ENCODE results near the gene CYRIA.

CYRIA gene

GRCh38 chr2:16625759-16626158 is 39.9 kb downstream of the CYRIA start:
- TF ChIP-seq SPI1 (IDR thresholded peaks at IDR 0.05; ENCODE audit: low read depth, low read length) (no peak), PAX5 (IDR thresholded peaks at IDR 0.05; ENCODE audit: insufficient read depth, low read length, severe bottlenecking) (peak; percentile 88)
- FAIRE-seq (peak; percentile 51), DNase-seq (ENCODE audit: insufficient read length, low spot score) (no peak)

- FAIRE-seq = no peak
- TF ChIP-seq TAF1 (IDR thresholded peaks at IDR 0.05; ENCODE audit: low read depth, low read length) (no peak), SPI1 (IDR thresholded peaks at IDR 0.05; ENCODE audit: low read depth, low read length) (peak; percentile 70)
Observed at GRCh38 chr2:16625201-16625729, 40.4 kb downstream of the CYRIA start.

GRCh38 chr2:16624436-16624780 is 41.2 kb downstream of the CYRIA start:
- no peak for FAIRE-seq
- DNase-seq (ENCODE audit: insufficient read length, low spot score) = no peak
- TF ChIP-seq TAF1 (IDR thresholded peaks at IDR 0.05; ENCODE audit: low read depth, low read length) = no peak
- no peak for TF ChIP-seq SPI1 (IDR thresholded peaks at IDR 0.05; ENCODE audit: low read depth, low read length)
- TF ChIP-seq PAX5 (IDR thresholded peaks at IDR 0.05; ENCODE audit: insufficient read depth, low read length, severe bottlenecking) = no peak
- TF ChIP-seq POU2F2 (IDR thresholded peaks at IDR 0.05; ENCODE audit: low read depth, low read length) = no peak
- TF ChIP-seq POLR2AphosphoS5 (IDR thresholded peaks at IDR 0.05; ENCODE audit: low read depth, low read length) = no peak
- TF ChIP-seq POLR2A (IDR thresholded peaks at IDR 0.05; ENCODE audit: low read depth, low read length) = no peak

More at GRCh38 chr2:16625201-16625729, 40.4 kb downstream of the CYRIA start:
- DNase-seq (ENCODE audit: insufficient read length, low spot score) = no peak

- no peak for TF ChIP-seq SPI1 (IDR thresholded peaks at IDR 0.05; ENCODE audit: low read depth, low read length)
- TF ChIP-seq POU2F2 (IDR thresholded peaks at IDR 0.05; ENCODE audit: low read depth, low read length) = no peak
- no peak for TF ChIP-seq POLR2AphosphoS5 (IDR thresholded peaks at IDR 0.05; ENCODE audit: low read depth, low read length)
- TF ChIP-seq TAF1 (IDR thresholded peaks at IDR 0.05; ENCODE audit: low read depth, low read length) = no peak
- no peak for TF ChIP-seq POLR2A (IDR thresholded peaks at IDR 0.05; ENCODE audit: low read depth, low read length)
- TF ChIP-seq PAX5 (IDR thresholded peaks at IDR 0.05; ENCODE audit: insufficient read depth, low read length, severe bottlenecking) = no peak
- FAIRE-seq (no peak), DNase-seq (ENCODE audit: insufficient read length, low spot score) (no peak)
Observed at GRCh38 chr2:16623564-16624435, 41.8 kb downstream of the CYRIA start.

GRCh38 chr2:16623031-16623430 is 42.6 kb downstream of the CYRIA start:
- TF ChIP-seq SPI1 (IDR thresholded peaks at IDR 0.05; ENCODE audit: low read depth, low read length) (no peak), PAX5 (IDR thresholded peaks at IDR 0.05; ENCODE audit: insufficient read depth, low read length, severe bottlenecking) (no peak), TAF1 (IDR thresholded peaks at IDR 0.05; ENCODE audit: low read depth, low read length) (no peak), POU2F2 (IDR thresholded peaks at IDR 0.05; ENCODE audit: low read depth, low read length) (no peak), POLR2AphosphoS5 (IDR thresholded peaks at IDR 0.05; ENCODE audit: low read depth, low read length) (no peak), POLR2A (IDR thresholded peaks at IDR 0.05; ENCODE audit: low read depth, low read length) (no peak)
- FAIRE-seq (no peak), DNase-seq (ENCODE audit: insufficient read length, low spot score) (no peak)

GRCh38 chr2:16622399-16622968 is 43.1 kb downstream of the CYRIA start:
- FAIRE-seq (no peak), DNase-seq (ENCODE audit: insufficient read length, low spot score) (no peak)
- TF ChIP-seq SPI1 (IDR thresholded peaks at IDR 0.05; ENCODE audit: low read depth, low read length) = no peak
- no peak for TF ChIP-seq POU2F2 (IDR thresholded peaks at IDR 0.05; ENCODE audit: low read depth, low read length)
- no peak for TF ChIP-seq POLR2A (IDR thresholded peaks at IDR 0.05; ENCODE audit: low read depth, low read length)
- TF ChIP-seq PAX5 (IDR thresholded peaks at IDR 0.05; ENCODE audit: insufficient read depth, low read length, severe bottlenecking) = no peak
- TF ChIP-seq POLR2AphosphoS5 (IDR thresholded peaks at IDR 0.05; ENCODE audit: low read depth, low read length) = no peak
- TF ChIP-seq TAF1 (IDR thresholded peaks at IDR 0.05; ENCODE audit: low read depth, low read length) = no peak

GRCh38 chr2:16621316-16621715 is 44.3 kb downstream of the CYRIA start:
- FAIRE-seq (no peak), DNase-seq (ENCODE audit: insufficient read length, low spot score) (no peak)
- TF ChIP-seq SPI1 (IDR thresholded peaks at IDR 0.05; ENCODE audit: low read depth, low read length) (no peak), TAF1 (IDR thresholded peaks at IDR 0.05; ENCODE audit: low read depth, low read length) (no peak), POLR2AphosphoS5 (IDR thresholded peaks at IDR 0.05; ENCODE audit: low read depth, low read length) (no peak), PAX5 (IDR thresholded peaks at IDR 0.05; ENCODE audit: insufficient read depth, low read length, severe bottlenecking) (no peak), POLR2A (IDR thresholded peaks at IDR 0.05; ENCODE audit: low read depth, low read length) (no peak), POU2F2 (IDR thresholded peaks at IDR 0.05; ENCODE audit: low read depth, low read length) (no peak)

- FAIRE-seq = no peak
- TF ChIP-seq POLR2AphosphoS5 (IDR thresholded peaks at IDR 0.05; ENCODE audit: low read depth, low read length) = no peak
Observed at GRCh38 chr2:16620590-16620989, 45.0 kb downstream of the CYRIA start.

GRCh38 chr2:16619576-16620245 is 45.9 kb downstream of the CYRIA start:
- DNase-seq (ENCODE audit: insufficient read length, low spot score) = no peak
- TF ChIP-seq POLR2AphosphoS5 (IDR thresholded peaks at IDR 0.05; ENCODE audit: low read depth, low read length) (no peak), POLR2A (IDR thresholded peaks at IDR 0.05; ENCODE audit: low read depth, low read length) (no peak), SPI1 (IDR thresholded peaks at IDR 0.05; ENCODE audit: low read depth, low read length) (no peak)
- FAIRE-seq = no peak

More at GRCh38 chr2:16620590-16620989, 45.0 kb downstream of the CYRIA start:
- no peak for DNase-seq (ENCODE audit: insufficient read length, low spot score)

All from GM12891 (cell line).